ENCODE measurements around the gene UBTD1.

Gene UBTD1

DNA sequence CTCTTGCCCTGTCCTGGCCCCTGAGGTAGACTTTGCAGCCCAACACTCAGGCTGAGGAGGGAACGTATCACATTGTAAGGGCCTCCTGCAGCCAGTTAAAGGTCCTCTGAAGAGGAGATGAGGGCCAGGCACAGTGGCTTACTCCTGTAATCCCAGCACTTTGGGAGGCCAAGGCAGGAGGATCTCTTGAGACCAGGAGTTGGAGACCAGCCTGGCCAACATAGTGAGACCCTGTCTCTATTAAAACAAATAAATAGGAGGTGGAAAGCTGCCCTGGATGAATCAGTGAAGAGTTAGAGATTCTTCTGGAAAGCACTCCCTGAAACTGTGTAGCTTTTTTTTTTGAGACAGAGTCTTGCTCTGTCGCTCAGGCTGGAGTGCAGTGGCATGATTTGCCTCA is 88.5 kb downstream of the UBTD1 start:
- H3K4me3 ChIP-seq = no peak overlapping the region
- no peak overlapping the region for H3K27ac ChIP-seq
- no peak for DNase-seq (ENCODE audit: low spot score)
- TF ChIP-seq, protein P1, sequence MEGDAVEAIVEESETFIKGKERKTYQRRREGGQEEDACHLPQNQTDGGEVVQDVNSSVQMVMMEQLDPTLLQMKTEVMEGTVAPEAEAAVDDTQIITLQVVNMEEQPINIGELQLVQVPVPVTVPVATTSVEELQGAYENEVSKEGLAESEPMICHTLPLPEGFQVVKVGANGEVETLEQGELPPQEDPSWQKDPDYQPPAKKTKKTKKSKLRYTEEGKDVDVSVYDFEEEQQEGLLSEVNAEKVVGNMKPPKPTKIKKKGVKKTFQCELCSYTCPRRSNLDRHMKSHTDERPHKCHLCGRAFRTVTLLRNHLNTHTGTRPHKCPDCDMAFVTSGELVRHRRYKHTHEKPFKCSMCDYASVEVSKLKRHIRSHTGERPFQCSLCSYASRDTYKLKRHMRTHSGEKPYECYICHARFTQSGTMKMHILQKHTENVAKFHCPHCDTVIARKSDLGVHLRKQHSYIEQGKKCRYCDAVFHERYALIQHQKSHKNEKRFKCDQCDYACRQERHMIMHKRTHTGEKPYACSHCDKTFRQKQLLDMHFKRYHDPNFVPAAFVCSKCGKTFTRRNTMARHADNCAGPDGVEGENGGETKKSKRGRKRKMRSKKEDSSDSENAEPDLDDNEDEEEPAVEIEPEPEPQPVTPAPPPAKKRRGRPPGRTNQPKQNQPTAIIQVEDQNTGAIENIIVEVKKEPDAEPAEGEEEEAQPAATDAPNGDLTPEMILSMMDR (IDR thresholded peaks at IDR 0.05) = no peak

DNA sequence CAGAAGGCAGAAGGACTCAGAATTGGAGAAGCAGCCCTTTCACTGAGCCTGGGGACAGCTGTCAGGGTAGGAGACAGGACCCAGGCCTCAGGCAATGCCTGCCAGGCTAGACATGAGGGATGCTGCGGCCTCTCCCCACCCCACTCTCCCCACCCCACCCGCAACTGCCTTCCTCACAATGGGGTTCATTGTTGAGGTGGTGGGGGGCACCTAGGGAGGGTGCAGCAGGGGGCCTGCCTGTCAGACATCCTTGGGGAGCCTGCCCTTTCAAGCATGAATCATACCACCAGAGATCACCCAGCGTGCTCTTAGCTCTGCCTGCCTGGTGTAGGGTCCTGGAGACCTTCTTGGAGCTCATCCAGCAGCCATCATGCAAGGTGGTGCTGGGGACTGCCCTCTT is 90.8 kb downstream of the UBTD1 start, which contains the start of gene C10orf62:
TSS of gene C10orf62 (plus strand) at position 243 of the 400 bp plus-strand sequence. CDS start 177 bp downstream, outside the sequence.
- TF ChIP-seq, protein P1 (IDR thresholded peaks at IDR 0.05) = no peak
- no peak for DNase-seq (ENCODE audit: low spot score)
- no peak within 1 kb of the TSS for H3K27ac ChIP-seq
- no peak within 1 kb of the TSS for H3K4me3 ChIP-seq

DNA sequence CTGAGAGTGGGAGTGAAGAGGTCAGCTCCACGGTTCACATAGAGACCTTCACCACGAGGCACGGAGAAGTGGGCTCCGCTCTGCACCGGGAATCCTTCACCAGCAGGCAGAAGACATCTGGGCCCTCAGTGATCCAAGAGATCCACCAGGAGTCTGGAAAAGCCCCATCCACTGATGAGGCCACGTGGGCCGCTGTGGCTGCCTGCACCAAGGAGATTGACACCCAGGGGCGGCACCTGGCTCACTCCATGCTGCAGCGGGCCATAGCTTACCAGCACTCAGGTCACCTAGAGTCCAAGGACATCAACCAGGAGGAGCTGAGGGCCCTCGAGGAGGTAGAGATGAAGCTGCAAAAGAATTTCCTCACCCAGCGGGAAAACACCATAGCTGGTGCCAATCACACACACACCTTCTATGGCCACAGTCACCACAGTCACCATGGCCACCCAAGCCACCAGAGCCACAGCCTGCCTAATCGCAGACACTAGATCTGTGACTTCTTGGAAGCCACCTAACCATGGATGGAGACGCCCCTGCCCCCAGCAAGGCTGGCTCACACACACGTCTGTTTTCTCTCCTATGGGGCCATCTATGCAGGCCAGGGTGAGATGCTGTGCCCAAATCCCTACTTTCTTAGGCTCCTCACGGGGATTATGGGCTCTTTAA is 91.5 kb downstream of the UBTD1 start:
- TF ChIP-seq, protein P1 (IDR thresholded peaks at IDR 0.05) = no peak
- no peak overlapping the region for H3K4me3 ChIP-seq
- no peak for DNase-seq (ENCODE audit: low spot score)
- H3K27ac ChIP-seq = no peak overlapping the region

DNA sequence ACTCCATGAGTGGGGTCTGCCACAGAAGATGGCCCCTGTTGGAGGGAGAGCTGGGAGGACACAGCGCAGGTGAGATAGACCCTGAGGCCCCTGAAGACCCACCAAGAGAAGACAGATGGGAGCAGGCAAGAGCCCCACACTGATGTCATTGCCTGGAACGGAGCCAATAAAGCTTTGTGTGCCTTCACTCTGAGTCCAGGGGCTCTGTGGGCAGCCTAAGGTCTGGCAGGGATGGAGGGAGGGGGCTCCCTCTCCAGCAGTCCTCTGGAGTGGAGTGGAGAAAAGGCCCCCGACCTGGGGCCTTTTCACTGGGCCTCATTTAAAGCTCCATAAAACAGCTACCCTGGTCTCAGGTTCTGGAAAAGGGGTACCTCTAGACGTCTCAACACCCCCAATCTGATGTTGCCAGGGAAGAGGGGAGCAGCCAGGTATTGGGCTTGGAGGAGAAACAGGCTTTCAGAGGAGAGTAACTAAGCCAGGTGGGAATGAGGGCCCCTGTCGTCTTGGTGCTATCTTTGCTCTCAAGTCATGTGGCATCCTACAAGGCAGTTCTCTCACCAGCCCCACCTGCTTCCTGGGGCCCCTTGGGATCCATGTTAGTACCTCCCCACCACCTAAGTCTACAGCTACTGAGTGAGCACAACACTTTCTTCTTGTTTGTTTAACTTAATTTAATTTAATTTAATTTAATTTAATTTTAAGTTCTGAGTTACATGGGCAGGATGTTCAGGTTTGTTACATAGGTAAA is 92.2 kb downstream of the UBTD1 start:
- TF ChIP-seq, protein P1 (IDR thresholded peaks at IDR 0.05) = no peak

DNA sequence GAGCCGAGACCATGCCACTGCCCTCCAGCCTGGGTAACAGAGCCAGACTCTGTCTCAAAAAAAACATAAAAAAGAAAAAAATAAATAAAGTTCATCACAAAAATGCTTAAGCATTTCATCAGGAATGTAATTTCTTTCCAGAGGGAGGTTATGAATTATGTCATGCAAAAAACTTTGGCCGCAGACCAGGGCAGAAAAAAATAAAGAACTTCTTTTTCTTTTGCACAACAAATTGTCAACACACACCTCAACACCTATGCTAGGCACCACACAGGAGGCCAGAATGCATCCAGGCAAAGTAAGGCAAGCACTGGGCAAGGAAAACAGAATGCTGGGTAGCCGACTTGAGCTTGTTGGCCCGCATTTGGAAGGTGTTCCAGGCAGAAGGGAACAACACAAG is 94.7 kb downstream of the UBTD1 start:
- TF ChIP-seq, protein P1 (IDR thresholded peaks at IDR 0.05) = no peak
- peak overlapping the region; percentile 25 to 92 for H3K27ac ChIP-seq
- H3K4me3 ChIP-seq = no peak overlapping the region
- no peak for DNase-seq (ENCODE audit: low spot score)

More for the DNA sequence above, 92.2 kb downstream of the UBTD1 start:
- Histone ChIP-seq H3K27ac (no peak overlapping the region), H3K4me3 (no peak overlapping the region)
- DNase-seq (ENCODE audit: low spot score) = no peak

DNA sequence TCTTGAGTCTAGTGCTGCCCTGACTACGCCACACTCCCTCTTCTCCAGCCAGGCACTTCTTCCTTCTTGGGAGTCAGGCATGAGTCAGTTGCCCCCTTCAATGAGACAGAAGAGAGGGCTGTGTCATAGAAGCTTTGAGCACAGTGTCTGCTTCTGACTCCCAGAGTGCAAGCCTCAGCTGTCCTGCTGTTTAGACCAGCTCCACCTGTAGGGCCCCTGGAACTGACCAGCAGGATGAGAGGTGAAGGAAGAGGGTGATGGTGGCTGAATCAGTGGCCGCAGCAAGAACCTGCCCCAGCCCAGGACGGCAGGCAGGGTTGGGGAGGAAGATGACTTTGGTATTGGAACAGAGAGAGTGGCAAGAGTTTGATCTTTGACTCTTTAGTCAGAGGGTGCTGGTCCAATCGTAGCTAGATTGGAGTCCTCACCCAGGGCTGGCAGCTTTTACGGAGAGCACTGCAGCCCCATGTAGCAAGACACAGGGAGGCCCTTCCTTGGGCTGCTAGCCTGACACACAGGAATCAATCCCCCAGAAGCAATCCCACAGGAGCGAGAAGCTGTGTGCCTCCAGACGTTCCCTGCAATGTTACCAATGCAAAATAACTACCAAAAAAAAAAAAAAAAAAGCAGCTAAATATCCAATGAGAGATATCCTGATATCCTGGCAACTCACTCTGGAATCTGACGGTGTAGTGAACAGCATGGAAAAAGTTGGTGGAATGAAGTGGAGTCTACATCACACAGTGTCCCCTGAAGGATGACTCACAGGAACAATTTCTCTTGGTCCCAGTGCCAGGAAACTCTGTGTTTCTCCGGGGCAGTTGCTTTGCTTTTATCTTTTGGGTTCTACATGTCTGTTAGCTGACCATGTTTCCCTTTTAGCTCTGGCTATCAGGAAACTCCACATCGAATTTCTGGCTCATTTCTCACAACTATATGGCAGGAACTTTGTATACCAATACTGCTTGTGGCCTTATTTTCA is 97.7 kb downstream of the UBTD1 start:
- TF ChIP-seq, protein P1 (IDR thresholded peaks at IDR 0.05) = no peak
- peak; percentile 92 for DNase-seq (ENCODE audit: low spot score)
- peak overlapping the region; percentile 42 for H3K4me3 ChIP-seq
- H3K27ac ChIP-seq = peak overlapping the region; percentile 91 to 99
